GM18498 (cell line): ENCODE results near the gene ADORA1.

ENCODE experiments used
- ATAC-seq: cut with Tn5 transposase; IDR thresholded peaks from one replicate; pipeline ENCODE4 v1.9.1; 2021; ENCODE audit warnings: mild to moderate bottlenecking, moderate library complexity; ENCODE audit not compliant: unreplicated experiment

The ADORA1 gene

DNA sequence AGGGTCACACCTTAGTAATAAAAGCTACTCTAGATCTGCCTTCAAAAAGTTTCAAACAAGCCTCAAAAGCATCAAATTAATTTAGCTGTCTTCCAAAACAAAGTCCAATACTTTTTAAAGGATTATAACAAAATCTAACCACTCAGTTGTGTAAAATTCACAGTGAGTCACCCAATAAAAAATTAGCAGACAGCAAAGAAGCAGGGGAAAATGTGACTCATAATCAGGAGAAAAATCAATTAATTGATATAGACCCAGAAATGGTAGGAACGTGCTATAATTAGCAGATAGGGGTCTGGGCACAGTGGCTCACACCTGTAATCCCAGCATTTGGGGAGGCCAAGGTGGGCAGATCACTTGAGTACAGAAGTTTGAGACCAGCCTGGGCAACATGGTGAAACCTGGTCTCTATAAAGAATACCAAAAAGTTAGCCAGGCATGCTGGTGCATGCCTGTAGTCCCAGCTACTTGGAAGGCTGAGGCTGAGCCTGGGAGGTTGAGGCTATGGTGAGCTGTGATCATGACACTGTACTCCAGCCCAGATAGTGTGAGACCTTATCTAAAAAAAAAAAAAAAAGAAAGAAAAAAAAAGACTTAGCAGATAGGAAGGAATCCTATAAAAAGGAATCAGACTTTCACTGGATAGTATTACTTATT lies 33.6 kb upstream of the ADORA1 start:
- no peak for ATAC-seq

DNA sequence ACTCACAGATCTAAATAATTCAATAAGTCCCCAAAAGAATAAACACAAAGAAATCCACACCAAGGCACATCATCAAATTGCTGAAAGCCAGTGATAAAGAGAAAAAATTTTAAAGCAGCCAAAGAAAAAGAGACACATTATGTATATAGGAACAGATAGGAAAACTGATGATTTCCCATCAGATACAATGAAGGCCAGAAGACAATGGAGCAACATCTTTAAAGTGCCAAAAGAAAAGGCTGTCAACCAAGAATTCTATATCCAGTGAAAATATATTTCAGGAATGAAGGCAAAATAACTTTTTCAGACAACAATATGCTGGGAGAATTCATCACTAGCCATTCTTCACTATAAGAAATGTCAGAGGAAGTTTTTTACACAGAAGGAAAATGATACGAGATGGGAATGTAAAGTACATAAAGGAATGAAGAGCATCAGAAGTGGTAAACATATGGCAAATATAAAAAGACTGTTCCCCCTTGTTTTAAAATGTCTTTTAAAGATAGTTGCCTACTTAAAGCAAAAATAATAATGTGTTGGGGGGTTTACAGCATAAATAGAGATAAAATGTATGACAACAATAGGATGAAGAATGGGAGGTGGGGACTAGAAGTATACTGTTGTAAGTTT lies 32.4 kb upstream of the ADORA1 start:
- no peak for ATAC-seq

- ATAC-seq: no peak
These were observed 31.0 kb upstream of the ADORA1 start for GRCh38 chr1:203096566-203096965.

DNA sequence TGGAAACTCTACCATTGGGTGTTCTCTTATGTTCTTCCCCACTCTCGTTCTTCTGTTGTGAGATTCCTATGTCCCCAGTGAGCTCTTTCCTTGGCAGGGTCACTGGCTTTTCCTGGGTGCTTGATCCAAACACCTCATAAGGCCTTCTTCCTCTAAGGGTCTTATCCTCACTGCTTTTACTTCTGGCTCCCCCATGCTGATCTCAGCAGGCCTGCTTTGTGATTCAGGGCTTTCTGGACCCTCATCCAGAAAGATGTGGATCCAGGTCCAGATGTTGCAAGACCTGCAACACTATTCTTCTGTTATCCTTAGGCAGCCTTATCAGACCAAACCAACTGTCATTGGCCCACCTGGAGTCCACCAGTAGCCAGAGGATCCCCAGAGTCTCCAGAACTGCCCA lies 30.5 kb upstream of the ADORA1 start:
- no peak for ATAC-seq

GRCh38 chr1:203098445-203098844 lies 29.1 kb upstream of the ADORA1 start:
- no peak for ATAC-seq

- no peak for ATAC-seq
These were observed 28.5 kb upstream of the ADORA1 start for GRCh38 chr1:203098914-203099520.

GRCh38 chr1:203099805-203100515 lies 27.6 kb upstream of the ADORA1 start:
- ATAC-seq: no peak

DNA sequence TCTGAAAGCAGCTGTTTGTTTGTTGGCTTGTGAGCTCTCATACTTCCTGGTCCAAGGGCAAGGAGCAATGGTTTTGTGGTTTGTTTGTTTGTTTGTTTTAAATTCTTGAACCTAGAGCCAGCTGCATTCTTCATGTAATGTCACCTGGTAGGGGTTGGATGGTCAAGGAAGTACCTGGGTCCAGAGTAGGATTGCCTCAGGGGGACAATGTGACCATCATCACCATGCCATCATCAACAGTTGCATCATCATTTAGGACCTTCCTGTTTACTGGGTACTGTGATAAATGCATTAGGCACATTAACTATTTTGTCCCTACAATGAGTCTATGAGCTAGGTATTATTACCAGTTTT lies 27.0 kb upstream of the ADORA1 start:
- ATAC-seq: no peak

DNA sequence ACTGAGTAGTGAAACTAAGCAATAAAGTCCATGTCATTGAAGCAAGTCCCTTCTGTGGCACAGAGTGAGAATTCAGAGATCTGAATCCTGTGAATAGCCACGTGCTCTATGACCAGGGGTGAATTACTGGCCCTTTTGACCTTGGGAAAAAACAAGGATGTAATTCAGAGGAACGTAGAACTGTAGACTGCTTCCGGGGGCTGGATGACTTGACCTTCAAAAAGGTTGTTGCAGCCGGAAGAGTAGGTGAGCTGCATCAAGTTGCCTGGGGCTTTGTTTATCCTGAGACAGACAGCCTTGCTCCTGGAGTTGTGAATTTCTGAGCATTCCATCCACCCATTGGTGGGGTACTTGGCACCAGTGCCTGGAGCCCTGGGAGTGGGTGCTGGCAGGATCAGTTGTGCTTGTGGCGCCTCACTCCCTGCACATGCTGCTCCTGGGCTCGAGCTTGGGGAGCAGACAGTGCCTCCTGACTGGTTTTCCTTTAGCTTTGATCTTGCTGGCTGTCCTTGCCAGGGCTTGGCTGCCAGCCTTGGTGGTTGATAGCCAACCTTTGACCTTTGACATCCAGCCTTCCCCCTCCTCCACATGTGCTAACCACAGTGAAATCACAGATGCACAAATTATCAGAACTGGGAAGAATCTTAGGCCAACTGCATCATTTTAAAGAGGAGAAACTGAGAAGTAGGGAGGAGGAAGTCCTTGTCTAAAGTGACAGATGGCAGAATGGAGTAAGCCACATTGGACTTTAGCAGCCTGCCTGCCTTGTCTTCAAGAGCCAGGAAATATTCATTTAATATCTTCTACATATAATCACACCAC lies 25.5 kb upstream of the ADORA1 start:
- no peak for ATAC-seq

DNA sequence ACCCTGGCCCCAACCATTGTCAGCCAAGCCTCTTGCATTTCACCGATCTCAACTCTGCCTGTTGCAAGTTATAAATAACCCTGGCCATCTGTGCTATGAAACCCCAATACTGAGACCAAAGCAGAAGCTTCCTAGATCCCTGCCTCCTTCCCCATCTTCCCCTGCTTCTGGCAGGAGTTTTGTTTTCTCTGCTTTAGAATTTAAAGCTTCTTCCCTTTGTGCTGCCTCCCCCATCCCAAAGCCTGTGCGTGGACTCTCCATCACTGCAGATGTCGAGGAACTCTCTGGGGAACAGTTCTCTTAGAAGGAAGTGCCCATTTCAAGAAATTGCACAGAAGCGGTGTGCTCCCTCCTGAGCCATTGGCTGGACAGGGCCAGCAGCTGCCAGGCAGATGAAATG lies 24.3 kb upstream of the ADORA1 start:
- no peak for ATAC-seq

DNA sequence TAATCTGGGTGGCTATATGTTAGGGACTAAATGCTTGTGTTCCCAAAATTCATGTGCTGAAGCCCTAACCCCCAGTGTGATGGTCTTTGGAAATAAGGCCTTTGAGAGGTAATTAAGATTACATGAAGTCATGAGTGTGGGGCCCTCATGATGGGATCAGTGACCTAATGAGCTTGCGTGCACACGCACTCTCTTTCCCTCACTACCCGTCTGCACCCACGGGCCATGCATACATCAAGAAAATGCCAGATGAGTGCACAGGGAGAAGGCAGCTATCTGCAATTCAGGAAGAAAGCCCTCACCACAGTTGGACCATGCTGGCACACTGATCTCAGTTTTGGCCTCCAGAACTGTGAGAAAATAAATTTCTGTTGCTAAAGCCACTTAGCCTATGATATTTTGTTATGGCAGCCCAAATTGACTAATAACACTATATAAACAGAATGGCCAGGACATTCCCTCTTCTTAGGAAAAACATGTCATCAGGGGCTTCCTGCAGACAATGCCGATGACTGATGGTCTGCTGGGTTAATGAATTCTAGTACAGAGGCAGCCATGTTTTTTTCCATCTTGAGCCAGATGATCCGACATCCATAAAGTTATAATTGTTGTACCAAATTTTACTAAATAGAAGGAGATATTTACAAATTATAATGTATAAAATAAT lies 23.6 kb upstream of the ADORA1 start:
- ATAC-seq: no peak

- no peak for ATAC-seq
These were observed 22.6 kb upstream of the ADORA1 start for GRCh38 chr1:203104789-203105390.

DNA sequence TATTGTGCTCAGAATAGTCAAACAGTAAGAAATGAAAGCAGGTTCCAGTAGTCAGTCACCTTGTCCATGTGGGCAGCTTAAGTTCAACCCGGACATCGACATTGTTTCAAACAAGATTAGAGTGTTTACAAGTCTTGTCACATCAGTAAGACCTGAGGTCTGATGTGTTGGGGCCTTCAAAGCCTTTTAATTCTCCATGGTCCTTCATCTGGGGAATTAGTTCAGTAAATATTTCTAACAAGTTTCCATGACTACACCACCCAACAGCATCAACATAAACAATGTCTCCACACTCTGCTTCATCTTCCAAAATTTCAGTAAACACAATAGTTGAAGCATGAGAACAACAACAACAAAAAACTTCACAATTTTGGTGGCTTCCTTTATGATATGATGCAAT lies 15.1 kb upstream of the ADORA1 start:
- ATAC-seq: no peak

DNA sequence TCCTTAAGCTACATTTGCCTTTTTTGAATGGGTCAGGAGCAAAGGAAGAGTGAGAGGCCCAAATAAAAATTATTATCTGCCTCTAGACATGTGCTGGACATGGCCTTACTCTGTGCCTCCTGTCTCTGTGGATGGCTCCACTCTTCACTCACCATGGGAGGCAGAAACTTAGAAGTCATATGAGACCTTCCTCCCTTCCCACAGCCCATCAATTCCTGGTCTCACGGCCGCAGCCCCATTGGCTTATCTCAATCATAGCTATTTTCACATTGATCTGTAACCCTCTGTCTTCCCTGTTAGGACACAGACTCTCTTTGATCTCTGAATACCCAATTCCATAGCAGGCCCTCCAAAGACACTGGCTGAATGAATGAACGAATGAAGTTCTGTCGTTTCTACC lies 14.2 kb upstream of the ADORA1 start:
- no peak for ATAC-seq

DNA sequence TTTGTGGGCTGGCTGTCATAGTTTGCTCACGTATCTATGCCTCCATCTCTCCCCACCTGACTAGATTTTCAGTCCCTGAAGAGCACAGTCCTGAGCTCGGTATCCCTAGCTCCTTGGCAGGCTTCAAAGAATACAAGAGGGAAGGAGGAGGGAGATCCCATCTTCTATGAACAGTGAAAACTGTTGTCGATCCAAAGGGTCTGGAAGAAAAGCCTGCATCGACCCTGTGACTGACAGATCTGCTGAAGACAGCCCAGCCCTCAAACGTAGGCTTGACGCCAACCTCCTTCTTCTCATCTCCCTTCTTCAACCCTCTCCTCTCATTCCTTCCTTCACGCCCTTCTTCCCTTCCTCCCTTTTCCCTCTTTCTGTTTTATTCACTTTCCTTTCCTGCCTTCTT lies 13.3 kb upstream of the ADORA1 start:
- ATAC-seq: no peak

GRCh38 chr1:203116091-203116820 lies 11.3 kb upstream of the ADORA1 start:
- ATAC-seq: no peak

GRCh38 chr1:203117611-203118575 lies 9.6 kb upstream of the ADORA1 start:
- no peak for ATAC-seq
